GM18526 (cell line): ENCODE results near the gene PIP5KL1.
A peak's percentile ranks its signal among the peaks of the same experiment; 100 is the strongest.

ENCODE experiments used
- POLR2A ChIP-seq: IDR thresholded peaks from 3 replicates; pipeline ENCODE4 v1.6.1; 2011; ENCODE audit not compliant: insufficient read length; ENCODE audit errors: extremely low read depth

Gene PIP5KL1

DNA sequence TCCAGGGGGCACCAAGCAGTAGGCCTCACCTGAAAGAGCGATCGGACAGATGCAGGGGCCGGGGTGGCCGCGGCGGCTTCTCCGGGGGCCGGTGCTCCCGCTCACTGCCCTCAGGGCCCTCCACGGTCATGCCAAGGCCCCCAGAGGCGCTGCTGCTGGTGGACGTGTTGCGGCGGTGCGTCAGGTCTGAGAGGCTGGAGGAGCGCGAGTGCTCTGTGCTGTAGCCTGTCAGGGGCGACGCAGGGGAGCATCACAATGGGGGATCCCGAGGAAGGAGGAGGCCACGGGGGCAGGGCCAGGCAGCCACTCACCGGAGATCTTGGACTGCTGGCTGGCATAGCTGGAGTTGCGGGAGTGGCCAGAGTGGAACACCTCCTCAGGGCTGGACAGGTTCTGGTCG, 14.8 kb upstream of the PIP5KL1 start:
- TF ChIP-seq POLR2A: no peak

DNA sequence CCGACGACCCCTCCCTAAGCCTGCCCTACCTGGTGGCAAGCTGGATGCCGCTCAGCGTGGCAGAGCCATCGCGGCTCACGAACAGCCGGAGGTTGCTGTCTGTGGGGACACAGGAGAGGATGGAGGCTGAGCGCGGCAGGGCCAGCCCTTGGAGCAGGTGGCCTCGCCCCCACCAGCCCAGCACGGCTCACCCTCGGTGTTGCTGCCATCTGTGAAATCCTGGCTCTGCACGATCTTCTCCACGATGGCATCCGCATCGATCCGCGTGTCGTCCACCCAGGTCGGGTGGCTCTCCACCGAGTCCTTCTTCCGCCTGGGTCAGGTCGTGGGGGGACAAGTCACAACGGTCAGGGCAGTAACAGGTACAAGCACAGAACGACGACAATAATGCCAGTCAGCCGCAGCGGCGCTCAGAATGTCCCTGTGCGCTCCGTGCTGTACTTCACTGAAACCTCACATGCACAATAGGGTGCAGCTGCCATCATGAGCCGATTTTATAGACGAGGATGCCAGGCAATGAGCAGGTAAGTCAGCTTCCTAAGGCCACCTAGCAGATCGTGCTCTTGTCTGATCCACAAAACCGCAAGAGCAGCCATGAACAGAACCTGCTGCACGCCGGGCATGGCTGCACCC, 14.1 kb upstream of the PIP5KL1 start:
- no peak for TF ChIP-seq POLR2A

DNA sequence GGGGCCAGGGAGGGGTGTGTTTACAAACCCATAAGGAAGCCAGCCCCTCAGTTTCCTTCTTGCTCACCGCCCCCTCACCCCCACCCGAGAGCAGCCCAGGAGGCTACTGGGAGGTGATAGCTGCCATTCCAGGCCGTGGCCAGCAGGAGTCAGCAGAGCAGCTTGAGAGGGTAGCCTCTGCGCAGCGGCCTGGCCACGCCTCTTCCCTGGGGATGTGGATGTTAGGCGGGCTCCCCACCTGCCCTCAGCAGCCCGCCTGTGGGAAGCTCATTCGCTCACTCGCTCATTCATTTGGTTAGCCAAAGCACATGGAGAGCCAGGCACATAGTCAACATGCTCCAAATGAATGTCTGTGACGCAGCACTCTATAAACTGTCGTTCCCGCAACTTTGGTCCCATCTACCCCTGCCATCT, 13.2 kb upstream of the PIP5KL1 start:
- TF ChIP-seq POLR2A: no peak

DNA sequence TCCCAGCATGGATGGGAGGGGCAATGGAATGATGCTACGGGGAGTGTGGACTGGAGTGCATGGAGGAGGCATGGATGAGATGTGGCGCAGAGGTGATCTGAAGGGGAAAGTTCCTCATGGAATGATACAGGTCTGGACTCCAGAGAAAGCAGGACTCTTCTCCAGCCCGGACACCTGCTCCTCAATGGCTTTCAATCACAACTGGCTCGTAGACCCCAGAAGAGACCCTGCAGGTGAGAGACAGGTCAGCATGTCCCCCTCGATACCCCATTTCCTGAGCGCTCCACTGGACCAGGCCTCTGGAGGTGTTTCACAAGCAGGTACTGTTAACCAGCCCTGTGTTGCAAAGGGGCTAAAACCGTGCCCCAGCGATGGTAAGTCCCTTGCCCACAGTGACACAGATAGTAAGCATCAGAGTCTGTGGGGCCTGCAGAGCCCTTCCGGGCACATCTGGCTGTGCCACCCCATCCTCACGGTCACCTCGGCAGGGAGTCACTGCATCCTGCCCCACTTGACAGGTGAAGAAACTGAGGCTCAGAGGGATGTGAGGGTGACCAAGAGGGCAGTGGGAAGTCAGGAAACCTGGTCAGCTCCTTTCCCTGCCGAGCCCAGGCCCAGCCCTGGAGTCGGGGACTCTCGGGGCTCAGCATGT, 12.6 kb upstream of the PIP5KL1 start:
- TF ChIP-seq POLR2A: no peak

DNA sequence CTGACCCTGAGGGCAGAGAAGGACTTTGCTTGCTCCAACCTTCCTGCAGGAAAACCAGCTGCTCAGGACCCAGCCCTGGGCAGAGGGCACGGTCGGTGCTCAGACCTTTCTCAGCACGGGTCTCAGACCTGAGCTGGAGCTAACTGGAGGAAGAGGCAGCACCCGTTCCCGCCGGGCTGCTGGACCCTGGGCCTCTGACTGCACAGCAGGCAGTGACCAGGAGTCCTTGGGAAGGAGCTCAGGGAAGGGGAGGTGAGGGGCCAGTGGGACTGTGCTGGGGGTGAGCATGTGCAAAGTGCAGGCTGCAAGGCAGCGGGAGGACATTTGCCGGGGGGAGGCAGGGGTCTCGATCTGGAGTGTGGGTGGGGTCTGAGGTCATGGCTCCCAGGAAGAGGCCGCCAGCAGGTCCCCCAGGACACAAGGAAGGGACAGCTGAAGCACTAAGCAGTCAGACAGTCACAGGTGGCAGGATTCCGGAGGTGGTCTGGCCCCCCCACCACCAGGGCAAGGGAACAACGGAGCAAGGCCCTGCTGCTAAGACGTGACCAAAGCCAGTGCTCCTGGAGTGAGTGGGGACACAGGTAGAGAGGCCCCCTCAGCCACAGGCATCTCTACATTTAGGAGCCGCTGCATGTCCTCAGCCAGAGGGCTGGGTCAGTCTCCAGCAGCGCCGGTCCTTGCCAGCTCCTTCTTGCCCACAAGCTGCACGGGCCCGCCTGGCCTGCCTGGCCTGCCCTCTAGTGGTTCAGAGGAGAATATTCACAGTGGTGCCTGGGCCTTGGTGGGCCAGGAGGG, 11.8 kb upstream of the PIP5KL1 start:
- no peak for TF ChIP-seq POLR2A

DNA sequence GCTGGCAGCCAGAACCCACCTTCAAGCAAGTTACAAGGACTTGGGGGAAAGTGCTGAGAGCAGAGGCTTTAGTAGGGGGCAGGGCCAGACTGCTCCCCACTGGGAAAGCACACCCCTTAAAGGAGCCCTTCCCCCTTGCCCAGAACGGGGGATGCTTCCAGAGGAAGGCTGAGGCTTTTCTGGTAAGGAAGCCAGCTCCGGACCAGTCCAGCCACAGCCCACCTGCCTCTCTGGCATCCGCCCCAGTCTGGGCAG, 11.3 kb upstream of the PIP5KL1 start:
- TF ChIP-seq POLR2A: no peak

DNA sequence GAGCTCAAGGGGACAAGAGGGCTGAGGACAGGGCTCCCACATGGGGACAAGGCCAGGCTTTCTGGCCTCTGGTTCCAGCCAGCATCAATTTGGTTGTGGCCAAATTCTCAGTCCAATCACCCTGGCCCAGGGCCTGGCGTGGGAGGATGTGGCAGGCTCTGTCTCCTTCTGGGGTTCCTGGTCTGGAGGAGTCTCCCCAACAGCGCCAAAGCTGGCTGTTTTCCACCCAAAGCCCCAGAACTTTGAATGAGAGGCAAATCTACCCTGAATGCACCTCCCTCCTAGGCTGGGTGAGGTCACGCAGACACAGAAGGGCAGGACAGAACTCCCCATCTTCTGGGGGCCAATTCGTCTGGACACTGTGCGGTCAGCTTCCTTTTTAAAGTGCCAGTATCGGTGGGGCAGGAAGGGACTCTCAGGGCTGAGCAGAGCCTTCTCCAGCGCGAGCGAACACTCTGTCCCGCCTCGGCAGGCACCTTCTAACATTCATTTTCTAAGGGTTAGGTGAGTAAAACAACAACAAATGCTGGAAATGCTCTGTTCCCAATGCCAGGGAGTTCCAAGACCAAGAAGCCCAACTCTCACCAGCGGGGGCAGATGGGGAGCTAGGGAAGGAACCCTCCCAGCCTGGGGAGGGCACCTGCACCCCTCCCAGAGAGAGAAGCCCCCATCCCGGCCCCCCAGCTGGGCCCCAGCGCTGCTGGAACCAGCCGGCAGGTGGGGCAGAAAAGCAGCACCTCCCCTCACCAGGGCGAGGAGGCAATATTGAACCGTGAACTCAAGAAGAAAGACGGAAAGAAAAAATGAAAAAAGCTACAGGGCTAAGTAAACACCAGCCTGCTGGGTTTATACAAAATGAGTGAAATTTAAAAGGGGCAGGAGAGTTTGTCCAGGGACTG, 10.7 kb upstream of the PIP5KL1 start:
- TF ChIP-seq POLR2A: no peak

DNA sequence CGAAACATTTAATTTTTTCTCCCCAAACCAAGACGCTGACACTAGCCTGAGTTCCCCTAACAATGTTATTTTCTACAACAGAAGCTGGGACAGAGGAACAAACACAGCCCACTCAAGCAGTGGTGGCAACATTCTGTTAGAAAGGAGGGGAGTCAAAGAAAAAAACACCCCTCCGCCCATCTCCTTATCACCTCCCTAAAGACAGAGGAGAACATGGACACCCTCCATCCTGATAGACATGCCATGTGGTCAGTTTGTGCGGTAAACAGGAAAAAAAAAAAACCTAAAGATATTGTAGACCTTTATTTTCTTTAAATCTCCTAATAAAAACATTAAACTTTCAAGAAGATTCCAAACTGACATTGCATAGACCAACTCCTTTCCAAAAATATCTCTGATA, 10.0 kb upstream of the PIP5KL1 start:
- no peak for TF ChIP-seq POLR2A

DNA sequence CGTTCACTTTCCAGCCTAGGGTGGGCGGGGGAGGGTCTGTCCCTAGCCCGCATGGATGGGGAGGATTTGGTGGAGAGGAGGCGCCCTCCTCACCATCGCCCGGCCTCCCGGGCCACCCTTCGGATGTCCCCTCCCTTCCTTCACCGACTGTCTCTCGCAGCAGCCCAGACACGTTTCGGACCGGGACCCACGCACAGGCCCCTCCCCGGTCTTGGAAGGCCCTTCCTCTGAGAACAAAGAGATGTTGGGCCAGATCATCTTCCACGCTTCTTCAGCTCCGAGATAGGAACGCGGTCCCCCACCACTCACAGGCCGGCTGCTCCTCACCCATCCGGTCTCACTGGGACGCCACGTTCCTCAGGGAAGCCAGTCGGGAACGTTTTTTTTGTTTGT, 7.7 kb upstream of the PIP5KL1 start:
- TF ChIP-seq POLR2A: no peak

DNA sequence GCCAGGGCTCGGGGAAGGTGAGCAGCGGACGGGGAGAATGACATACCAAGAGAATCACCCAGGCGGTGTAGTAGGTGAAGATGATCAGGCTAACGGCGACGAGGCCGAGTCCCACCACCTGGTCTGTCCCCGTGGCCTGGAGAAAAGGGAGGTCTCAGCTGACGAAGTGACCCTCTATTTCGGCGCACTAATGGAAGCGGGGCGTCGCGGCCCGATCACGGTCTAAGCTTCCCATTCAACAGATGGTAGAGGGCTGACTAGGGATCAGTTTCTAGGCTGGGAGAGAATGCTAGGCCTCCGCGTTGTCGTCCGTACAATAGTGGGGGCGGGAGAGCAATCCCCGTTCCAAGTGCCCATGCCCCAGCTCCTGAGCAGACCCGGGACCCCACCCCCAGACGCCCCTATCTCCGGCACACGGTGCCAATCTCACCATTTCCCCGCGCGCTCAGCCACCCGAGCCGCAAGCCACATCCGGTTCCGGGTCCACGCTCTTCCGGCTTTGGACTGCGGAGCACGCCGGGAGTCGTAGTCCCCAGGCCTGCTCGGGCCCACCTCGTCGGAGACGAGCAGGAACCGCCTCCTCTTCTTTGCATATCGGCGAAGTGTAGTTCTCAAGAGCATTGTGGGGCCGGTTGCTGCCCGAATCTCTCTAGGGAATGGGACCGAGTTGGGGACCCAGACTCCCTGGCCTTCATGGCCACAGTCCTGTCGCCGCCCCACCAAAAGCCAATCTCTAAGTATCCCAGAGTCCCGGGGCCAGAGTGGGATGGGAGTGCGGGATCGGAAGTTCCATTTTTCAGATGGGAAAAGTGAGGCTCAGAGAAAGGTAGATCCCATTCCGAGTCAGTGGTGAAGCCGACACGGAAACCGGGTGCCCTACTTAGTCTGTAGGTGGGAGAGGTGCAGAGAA, 7.1 kb upstream of the PIP5KL1 start, which contains the start of gene DPM2:
TSS of gene DPM2 (minus strand) at position 467 of the 910 bp plus-strand sequence. CDS start at position 433, 34 bp downstream.
- peak; percentile 70 for TF ChIP-seq POLR2A

DNA sequence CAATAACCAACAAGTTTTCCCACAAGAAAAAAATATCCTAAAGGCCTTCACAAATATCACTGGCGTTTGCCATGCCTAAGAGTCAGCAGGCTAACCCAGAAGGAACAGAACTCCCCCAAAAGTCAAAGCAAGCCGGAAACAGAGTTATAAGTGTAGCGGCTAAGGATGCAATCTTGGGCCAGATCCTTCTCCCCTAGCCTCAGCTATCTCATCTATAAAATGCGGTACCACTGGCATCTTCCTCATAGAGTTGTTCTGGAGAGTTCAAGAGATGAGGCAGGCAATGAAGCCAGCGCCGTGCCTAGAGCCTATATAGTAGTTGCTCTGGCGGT, 6.4 kb upstream of the PIP5KL1 start:
- TF ChIP-seq POLR2A: no peak

DNA sequence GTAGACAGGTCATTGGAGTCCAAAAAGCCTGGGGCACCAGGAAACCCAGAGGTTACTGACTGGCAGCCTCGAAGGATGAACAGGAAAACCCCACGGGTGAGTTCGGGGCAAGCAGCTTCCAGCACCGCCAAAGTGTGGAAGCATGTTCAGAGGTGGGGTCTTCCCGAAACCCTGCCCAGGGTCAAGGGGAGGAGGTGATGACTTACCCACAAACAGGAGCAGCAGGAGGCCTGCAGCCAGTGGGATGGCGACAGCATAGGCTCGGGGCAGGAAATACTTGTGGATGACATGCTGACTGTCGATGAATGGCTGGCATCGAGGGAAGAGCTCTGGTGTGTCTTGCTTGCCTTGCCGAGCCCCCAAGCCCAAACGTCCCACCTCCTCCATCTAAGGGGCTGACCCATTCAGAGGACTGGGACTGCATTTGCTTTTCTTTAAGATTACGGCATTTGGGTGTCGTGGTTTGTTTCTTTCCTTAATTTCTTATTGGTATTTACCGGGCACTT, 5.8 kb upstream of the PIP5KL1 start:
- TF ChIP-seq POLR2A: no peak

DNA sequence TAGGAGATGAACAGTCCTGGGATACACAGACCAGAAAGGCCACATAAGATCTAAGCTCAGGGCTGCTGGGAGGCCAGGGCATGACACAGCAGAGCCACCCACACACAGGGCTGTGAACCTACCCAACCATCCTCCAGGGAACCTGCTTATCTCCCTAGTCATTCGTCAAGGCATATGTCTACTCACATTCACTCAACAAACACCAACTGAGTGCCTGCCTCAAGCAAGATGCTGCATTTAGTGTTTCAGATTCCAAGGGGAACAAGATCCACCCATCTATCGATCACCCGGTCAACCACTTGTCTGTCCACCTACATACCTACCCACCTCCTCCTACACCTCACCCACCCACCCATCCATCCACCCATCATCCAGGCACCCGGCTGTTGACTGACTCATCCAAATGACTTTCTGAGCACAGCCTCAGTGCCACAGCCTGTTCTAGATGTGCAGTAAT, 5.2 kb upstream of the PIP5KL1 start:
- no peak for TF ChIP-seq POLR2A

DNA sequence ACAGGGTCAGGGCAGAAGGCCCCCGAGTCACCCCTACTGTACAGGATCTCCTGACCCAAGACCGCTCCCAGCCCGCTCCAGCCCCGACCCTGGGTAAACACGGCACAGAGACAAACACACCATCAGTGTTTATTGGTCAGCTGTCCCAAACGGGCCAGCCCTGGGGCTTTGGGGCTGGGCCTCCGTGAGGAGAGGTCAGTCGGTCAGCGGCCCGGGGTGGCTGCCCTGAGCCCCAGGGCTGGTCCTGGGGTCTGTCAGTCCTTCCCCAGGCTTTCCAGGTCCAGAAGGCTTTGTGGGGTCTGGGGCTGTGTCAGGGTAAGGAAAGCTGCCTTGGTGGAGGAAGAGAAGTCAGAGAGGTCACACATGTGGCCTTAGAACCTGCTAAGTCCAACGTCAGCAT, 4.4 kb upstream of the PIP5KL1 start:
- TF ChIP-seq POLR2A: no peak
